C4-2B (cell line): ENCODE results near the gene RAB4A.

Experiments used
- ZFX ChIP-seq: fragments of 450-650 bp; IDR thresholded peaks from 2 replicates; pipeline ENCODE4 v1.6.1; 2017
- TF ChIP-seq, protein P1 (sequence below): fragments of 450-650 bp; conservative IDR thresholded peaks from 2 replicates; pipeline ENCODE4 v1.5.1; 2017; ENCODE audit warnings: mild to moderate bottlenecking

DNA sequence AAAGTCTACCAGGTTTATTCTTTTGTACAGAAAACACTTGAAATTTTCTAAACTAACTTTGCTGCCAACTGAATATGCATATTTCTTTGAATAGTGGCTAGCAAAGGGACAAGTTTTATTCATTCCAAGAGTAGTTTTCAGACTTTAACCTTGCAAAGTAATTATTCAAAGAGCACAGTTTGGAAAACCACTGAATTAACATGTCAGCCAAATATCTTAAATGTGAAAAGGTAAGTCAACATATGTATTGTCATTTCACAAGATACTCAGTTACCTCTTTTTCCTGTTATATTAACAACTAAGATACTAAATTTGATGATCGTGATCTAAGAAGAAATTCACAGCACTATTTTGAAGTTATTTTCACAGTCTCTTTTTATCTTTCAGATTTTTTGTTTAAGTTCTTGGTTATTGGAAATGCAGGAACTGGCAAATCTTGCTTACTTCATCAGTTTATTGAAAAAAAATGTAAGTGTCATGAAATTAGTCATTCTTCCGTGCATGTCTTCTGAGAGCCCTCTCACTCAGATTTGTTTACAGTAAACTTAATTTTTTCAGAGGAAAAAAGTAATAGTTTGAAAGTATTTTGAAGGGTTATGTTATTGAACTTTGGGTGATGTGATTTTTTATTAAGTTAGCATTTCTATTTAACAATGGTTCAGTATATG lies 15.3 kb downstream of the RAB4A start:
- TF ChIP-seq, protein P1, sequence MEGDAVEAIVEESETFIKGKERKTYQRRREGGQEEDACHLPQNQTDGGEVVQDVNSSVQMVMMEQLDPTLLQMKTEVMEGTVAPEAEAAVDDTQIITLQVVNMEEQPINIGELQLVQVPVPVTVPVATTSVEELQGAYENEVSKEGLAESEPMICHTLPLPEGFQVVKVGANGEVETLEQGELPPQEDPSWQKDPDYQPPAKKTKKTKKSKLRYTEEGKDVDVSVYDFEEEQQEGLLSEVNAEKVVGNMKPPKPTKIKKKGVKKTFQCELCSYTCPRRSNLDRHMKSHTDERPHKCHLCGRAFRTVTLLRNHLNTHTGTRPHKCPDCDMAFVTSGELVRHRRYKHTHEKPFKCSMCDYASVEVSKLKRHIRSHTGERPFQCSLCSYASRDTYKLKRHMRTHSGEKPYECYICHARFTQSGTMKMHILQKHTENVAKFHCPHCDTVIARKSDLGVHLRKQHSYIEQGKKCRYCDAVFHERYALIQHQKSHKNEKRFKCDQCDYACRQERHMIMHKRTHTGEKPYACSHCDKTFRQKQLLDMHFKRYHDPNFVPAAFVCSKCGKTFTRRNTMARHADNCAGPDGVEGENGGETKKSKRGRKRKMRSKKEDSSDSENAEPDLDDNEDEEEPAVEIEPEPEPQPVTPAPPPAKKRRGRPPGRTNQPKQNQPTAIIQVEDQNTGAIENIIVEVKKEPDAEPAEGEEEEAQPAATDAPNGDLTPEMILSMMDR, result no peak
- TF ChIP-seq ZFX, result no peak
